H1 (cell line): ENCODE data around the gene ZNF652. TPM values are rescaled to one million over a fixed set of nuclear protein-coding genes. Genes with fewer than 3 reads are reported as not detected.

Experiments used
- CTCF ChIA-PET: fragments of 300-600 bp; sonication (Branson Sonifier 250); formaldehyde crosslinking; loops from one replicate; lab custom pipeline; 2021; ENCODE audit not compliant: partially characterized antibody; lab: Charles Lee
- POLR2A ChIA-PET: fragments of 300-600 bp; sonication (Branson Sonifier 250); formaldehyde crosslinking; loops from one replicate; lab custom pipeline; 2021; ENCODE audit warnings: inconsistent platforms; ENCODE audit not compliant: partially characterized antibody; lab: Charles Lee
- DNase-seq, 2 experiments: peaks; one replicate each; pipeline versions ENCODE4 v3.0.0 to v3.0.0-alpha.2; 2010 to 2022; ENCODE audit warnings: low spot score in 2 of 2, low read depth in 1 of 2, mixed read lengths in 1 of 2
- FAIRE-seq: peaks from 2 replicates; lab custom pipeline; 2011; peaks lifted over from hg19 to GRCh38; lab: Jason Lieb, UNC
- H2AFZ ChIP-seq: 2 replicates; pipeline ENCODE4 v1.8.1; 2012; ENCODE audit warnings: low read length, inconsistent platforms
- H2AK5ac ChIP-seq: 2 replicates; pipeline ENCODE4 v1.6.1; 2013; ENCODE audit warnings: low read depth, low read length
- H2BK120ac ChIP-seq: replicated peaks from 2 replicates; pipeline ENCODE3; 2013; ENCODE audit warnings: low read depth, low read length, inconsistent platforms
- H2BK12ac ChIP-seq: 2 replicates; pipeline ENCODE4 v1.6.1; 2013; ENCODE audit warnings: low read depth, low read length
- H2BK15ac ChIP-seq: 2 replicates; pipeline ENCODE4 v1.6.1; 2013; ENCODE audit warnings: low read length
- H2BK20ac ChIP-seq: 2 replicates; pipeline ENCODE4 v1.6.1; 2013; ENCODE audit warnings: low read length
- H2BK5ac ChIP-seq: 2 replicates; pipeline ENCODE4 v1.6.1; 2013; ENCODE audit warnings: low read depth, low read length
- H3K14ac ChIP-seq: 2 replicates; pipeline ENCODE4 v1.6.1; 2013; ENCODE audit warnings: inconsistent platforms; ENCODE audit not compliant: insufficient read length
- H3K18ac ChIP-seq: 2 replicates; pipeline ENCODE4 v1.6.1; 2013; ENCODE audit warnings: low read length; ENCODE audit errors: extremely low read depth
- H3K23ac ChIP-seq: 2 replicates; pipeline ENCODE4 v1.6.1; 2013; ENCODE audit warnings: inconsistent platforms; ENCODE audit not compliant: insufficient read length
- H3K23me2 ChIP-seq: 2 replicates; pipeline ENCODE4 v1.6.1; 2013; ENCODE audit warnings: low read depth, low read length
- H3K27ac ChIP-seq: 2 replicates; pipeline ENCODE4 v1.6.1; 2011; ENCODE audit warnings: low read depth, low read length, inconsistent platforms
- H3K27me3 ChIP-seq, 4 experiments: replicated peaks in 1 of 4; 1 replicate in 1 of 4; 2 replicates in 3 of 4; pipeline versions ENCODE4 v1.6.1 to v1.8.1; 2011 to 2013; ENCODE audit warnings: low read length in 3 of 4, mild to moderate bottlenecking in 3 of 4, inconsistent platforms in 2 of 4, mixed read lengths in 2 of 4, moderate library complexity in 1 of 4; ENCODE audit not compliant: control insufficient read depth in 3 of 4, insufficient read depth in 3 of 4; ENCODE audit errors: extremely low read depth in 1 of 4
- H3K36me3 ChIP-seq, 4 experiments: 2 replicates each; pipeline versions ENCODE4 v1.6.1 to v1.8.1; 2011 to 2013; ENCODE audit warnings: mild to moderate bottlenecking in 4 of 4, low read length in 3 of 4, moderate library complexity in 2 of 4, control low read depth in 1 of 4, inconsistent platforms in 1 of 4; ENCODE audit not compliant: insufficient read depth in 4 of 4, control insufficient read depth in 2 of 4
- H3K4ac ChIP-seq: replicated peaks from 2 replicates; pipeline ENCODE3; 2013; ENCODE audit warnings: low read length, low read depth, mixed read lengths, inconsistent platforms; ENCODE audit not compliant: insufficient read length
- H3K4me1 ChIP-seq, 4 experiments: replicated peaks in 1 of 4; 1 replicate in 1 of 4; 2 replicates in 3 of 4; pipeline versions ENCODE4 v1.6.1 to v1.8.1; 2011 to 2013; ENCODE audit warnings: low read length in 3 of 4, inconsistent platforms in 2 of 4, mixed read lengths in 1 of 4; ENCODE audit not compliant: insufficient read depth in 4 of 4, control insufficient read depth in 3 of 4
- H3K4me2 ChIP-seq, 2 experiments: 2 replicates each; pipeline versions ENCODE4 v1.6.1 to v1.8.1; 2011 to 2013; ENCODE audit warnings: low read depth in 2 of 2, low read length in 2 of 2, control low read depth in 1 of 2, inconsistent platforms in 1 of 2, mild to moderate bottlenecking in 1 of 2; ENCODE audit not compliant: insufficient read depth in 1 of 2
- H3K4me3 ChIP-seq, 4 experiments: fragments of 200-600, 300-600 bp in 1 of 4; sonication (generic), shearing (Covaris generic), sonication (Bioruptor Twin) in 1 of 4; 2 replicates each; pipeline versions ENCODE4 v1.5.1 to v1.8.1; 2011 to 2016; ENCODE audit warnings: low read length in 4 of 4, low read depth in 3 of 4, control low read depth in 2 of 4, inconsistent platforms in 2 of 4, mild to moderate bottlenecking in 2 of 4, mixed read lengths in 1 of 4, moderate library complexity in 1 of 4; ENCODE audit not compliant: insufficient read depth in 2 of 4; ENCODE audit errors: extremely low read depth in 1 of 4
- H3K56ac ChIP-seq: replicated peaks from 2 replicates; pipeline ENCODE3; 2013; ENCODE audit warnings: low read depth, mild to moderate bottlenecking, mixed read lengths, low read length, inconsistent platforms; ENCODE audit not compliant: insufficient read length
- H3K79me1 ChIP-seq: 2 replicates; pipeline ENCODE4 v1.6.1; 2013; ENCODE audit warnings: low read depth, low read length, control low read depth
- H3K79me2 ChIP-seq, 2 experiments: 2 replicates each; pipeline versions ENCODE4 v1.6.1 to v1.8.1; 2012 to 2013; ENCODE audit warnings: low read length in 2 of 2, mild to moderate bottlenecking in 2 of 2, inconsistent platforms in 1 of 2; ENCODE audit not compliant: insufficient read depth in 2 of 2, control insufficient read depth in 1 of 2
- H3K9ac ChIP-seq, 4 experiments: replicated peaks in 1 of 4; 1 replicate in 1 of 4; 2 replicates in 3 of 4; pipeline versions ENCODE4 v1.6.1 to v1.8.1; 2011 to 2013; ENCODE audit warnings: low read depth in 3 of 4, low read length in 3 of 4, control low read depth in 2 of 4, mild to moderate bottlenecking in 2 of 4, moderate library complexity in 2 of 4, inconsistent platforms in 1 of 4; ENCODE audit errors: extremely low read depth in 1 of 4
- H3K9me3 ChIP-seq, 2 experiments: 2 replicates each; pipeline versions ENCODE4 v1.6.1 to v1.8.1; 2012 to 2013; ENCODE audit warnings: mild to moderate bottlenecking in 2 of 2, moderate library complexity in 2 of 2, control low read depth in 1 of 2, inconsistent platforms in 1 of 2, low read depth in 1 of 2, low read length in 1 of 2, mixed read lengths in 1 of 2; ENCODE audit not compliant: insufficient read depth in 2 of 2
- H4K20me1 ChIP-seq, 2 experiments: replicated peaks in 1 of 2; 2 replicates each; pipeline versions ENCODE3 to v1.8.1; 2011 to 2013; ENCODE audit warnings: inconsistent platforms in 2 of 2, low read length in 2 of 2, mild to moderate bottlenecking in 1 of 2; ENCODE audit not compliant: insufficient read depth in 2 of 2, control insufficient read depth in 1 of 2
- H4K5ac ChIP-seq: 2 replicates; pipeline ENCODE4 v1.6.1; 2013; ENCODE audit warnings: low read length, low read depth, mixed read lengths, inconsistent platforms; ENCODE audit not compliant: insufficient read length
- H4K8ac ChIP-seq: 2 replicates; pipeline ENCODE4 v1.8.0; 2013; ENCODE audit warnings: mild to moderate bottlenecking, moderate library complexity, low read length, inconsistent platforms; ENCODE audit not compliant: insufficient read depth; ENCODE audit errors: extremely low read depth
- H4K91ac ChIP-seq: replicated peaks from 2 replicates; pipeline ENCODE3; 2013; ENCODE audit warnings: low read length, mixed read lengths, inconsistent platforms; ENCODE audit not compliant: insufficient read length
- ASH2L ChIP-seq: fragments of 200-600, 300-600 bp; sonication (generic); IDR thresholded peaks from one replicate; pipeline ENCODE4 v1.7.1; 2017; ENCODE audit warnings: low read length
- BCL11A ChIP-seq, 2 experiments: IDR thresholded peaks; one replicate each; pipeline ENCODE4 v1.6.1; 2011; ENCODE audit warnings: low read depth in 2 of 2, low read length in 2 of 2, mild to moderate bottlenecking in 2 of 2
- EZH2 ChIP-seq: fragments of 200-600 bp; sonication (generic); IDR thresholded peaks from 2 replicates; pipeline ENCODE4 v1.7.1; 2012; ENCODE audit warnings: low read depth, mild to moderate bottlenecking, moderate library complexity, low read length, inconsistent platforms; ENCODE audit not compliant: severe bottlenecking
- HDAC2 ChIP-seq, 2 experiments: fragments of 300-600 bp in 1 of 2; sonication (generic) in 1 of 2; IDR thresholded peaks; 2 replicates each; pipeline ENCODE4 v1.6.1; 2011 to 2012; ENCODE audit warnings: low read depth in 2 of 2, low read length in 2 of 2, mild to moderate bottlenecking in 2 of 2, moderate library complexity in 2 of 2, borderline replicate concordance in 1 of 2, inconsistent platforms in 1 of 2
- JUN ChIP-seq: IDR thresholded peaks from 2 replicates; pipeline ENCODE4 v1.6.1; 2011; ENCODE audit warnings: low read depth, mild to moderate bottlenecking, improper control_type of control experiment, low read length
- PHF8 ChIP-seq: fragments of 200-600 bp; sonication (generic); conservative IDR thresholded peaks from 2 replicates; pipeline ENCODE4 v1.7.1; 2012; ENCODE audit warnings: low read depth, mild to moderate bottlenecking, inconsistent platforms, low read length, moderate library complexity
- POLR2A ChIP-seq, 2 experiments: IDR thresholded peaks; 1 replicate in 1 of 2; 2 replicates in 1 of 2; pipeline ENCODE4 v1.6.1; 2011; ENCODE audit warnings: low read depth in 2 of 2, low read length in 2 of 2, mild to moderate bottlenecking in 2 of 2; ENCODE audit errors: control extremely low read depth in 1 of 2
- YY1 ChIP-seq: IDR thresholded peaks from 2 replicates; pipeline ENCODE4 v1.6.1; 2011; ENCODE audit warnings: low read depth, mild to moderate bottlenecking, low read length
- WGBS, 2 experiments: shearing (Covaris generic) in 1 of 2; methylation state at CpG; one replicate each; pipeline versions ENCODE4 v1.1.6 to v1.1.7; 2013 to 2015; ENCODE audit warnings: low lambda C conversion rate in 2 of 2, mixed read lengths in 2 of 2, inconsistent platforms in 1 of 2, low coverage in 1 of 2, missing lambda C conversion rate in 1 of 2; ENCODE audit not compliant: insufficient replicate concordance in 2 of 2, insufficient coverage in 1 of 2, insufficient read length in 1 of 2; ENCODE audit errors: extremely low coverage in 1 of 2, missing lambda C conversion rate in 1 of 2; 5-methylcytosine and 5-hydroxymethylcytosine counted together
- polyA plus RNA-seq, 7 experiments: library from polyadenylated mRNA; depleted of rRNA in 3 of 7; stranded (reverse) in 5 of 7; unstranded in 2 of 7; fragments of >200 nt in 5 of 7; fragments of 200-250 nt in 2 of 7; gene quantifications; 1 replicate in 5 of 7; 2 replicates in 1 of 7; 4 replicates in 1 of 7; pipeline versions ENCODE4 v1.2.1 to v1.2.3, GENCODE V29; 2011 to 2013; ENCODE audit warnings: missing spikeins in 2 of 7, mixed read lengths in 2 of 7
- total RNA-seq: library from RNA; stranded (reverse); fragmentation: NEBNext Ultra II Directional; extraction: Animal tissue kit (Norgen Biotek cat#: 25700); gene quantifications from 2 replicates; pipeline ENCODE4 v1.2.1, GENCODE V29; 2021
- TF ChIP-seq, protein P1 (sequence below): IDR thresholded peaks from 2 replicates; pipeline ENCODE4 v1.6.1; 2012; ENCODE audit warnings: low read length, inconsistent platforms

The ZNF652 gene
- total and polyA plus RNA-seq, 2 of the 8 experiments (the other 6 are each of a cell fraction or from before 2014, with no cell fraction given) = 13.5 to 39.6 TPM

DNA sequence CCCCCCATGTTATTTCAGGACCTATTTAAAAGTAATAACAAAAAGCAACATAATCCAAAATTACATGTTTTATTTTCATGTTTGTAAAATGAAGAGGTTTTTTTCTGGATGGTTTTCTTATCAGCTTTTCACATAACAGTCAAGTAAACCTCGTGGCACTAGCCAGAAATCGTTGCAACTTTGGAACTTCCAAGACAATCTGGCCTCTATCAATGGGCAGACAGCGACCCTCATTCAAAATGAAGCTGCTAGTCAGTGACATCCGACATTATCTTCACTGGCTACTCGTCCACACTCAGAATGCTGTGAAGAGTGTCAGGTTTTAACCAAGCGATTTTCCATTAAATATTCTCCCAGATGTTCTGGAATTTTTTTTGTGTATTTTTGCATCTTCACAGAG, 22.7 kb downstream of the ZNF652 start:
- Histone ChIP-seq H2BK20ac (no peak overlapping the region), H3K4me2 (no peak overlapping the region), H3K79me1 (no peaks in the 10 kb centered on the region; the same call in 1 of the 2 replicates), H3K36me3 (no peaks in the 10 kb centered on the region), H4K20me1 (no peaks in the 10 kb centered on the region), H2BK12ac (no peak overlapping the region), H4K91ac (no peak overlapping the region), H3K4me3 (no peak overlapping the region), H3K9ac (no peak overlapping the region), H4K5ac (no peak overlapping the region), H2BK120ac (no peak overlapping the region), H3K23ac (no peak overlapping the region), H3K79me2 (peaks cover 0 to 66% of the 10 kb centered on the region in 2 experiments; a peak in 2 of 4 replicates), H2AFZ (no peak overlapping the region), H4K8ac (peak overlapping the region; percentile 71; the same call in 1 of the 2 replicates), H3K56ac (no peak overlapping the region), H2AK5ac (no peak overlapping the region), H2BK15ac (no peak overlapping the region), H3K14ac (no peak overlapping the region), H3K9me3 (no peaks in the 10 kb centered on the region), H2BK5ac (no peak overlapping the region), H3K18ac (no peak overlapping the region), H3K4ac (no peak overlapping the region), H3K27ac (no peak overlapping the region), H3K4me1 (no peaks in the 10 kb centered on the region), H3K23me2 (no peaks in the 10 kb centered on the region), H3K27me3 (no peaks in the 10 kb centered on the region)
- DNase-seq = no peak
- ChIA-PET POLR2A (interaction anchor here (0.6 to 1.3 kb wide), 2 partner anchors 22 to 25 kb away, joined by 3 to 4 read pairs; no protein-coding TSS in a partner anchor), CTCF (interaction anchor here (0.7 to 2.6 kb wide), 5 partner anchors 24 to 1339 kb away, joined by 3 to 10 read pairs (median 3); no protein-coding TSS in a partner anchor)
- WGBS, 2 experiments = 87% methylated on average over 6 of the region's 6 CpGs; no CpG with 5 or more reads in 1 of the 2 experiments
- no peak for FAIRE-seq
- TF ChIP-seq PHF8 (no peak), YY1 (no peak), BCL11A (IDR thresholded peaks at IDR 0.05; ENCODE audit: low read depth in 2 of 2, low read length in 2 of 2) (no peak), JUN (no peak), HDAC2 (IDR thresholded peaks at IDR 0.05; ENCODE audit: borderline replicate concordance in 1 of 2, low read depth in 2 of 2, low read length in 2 of 2) (no peak), POLR2A (IDR thresholded peaks at IDR 0.05; ENCODE audit: control extremely low read depth in 1 of 2, low read depth in 2 of 2, low read length in 2 of 2) (no peak), EZH2 (no peak), ASH2L (no peak)
- TF ChIP-seq, protein P1, sequence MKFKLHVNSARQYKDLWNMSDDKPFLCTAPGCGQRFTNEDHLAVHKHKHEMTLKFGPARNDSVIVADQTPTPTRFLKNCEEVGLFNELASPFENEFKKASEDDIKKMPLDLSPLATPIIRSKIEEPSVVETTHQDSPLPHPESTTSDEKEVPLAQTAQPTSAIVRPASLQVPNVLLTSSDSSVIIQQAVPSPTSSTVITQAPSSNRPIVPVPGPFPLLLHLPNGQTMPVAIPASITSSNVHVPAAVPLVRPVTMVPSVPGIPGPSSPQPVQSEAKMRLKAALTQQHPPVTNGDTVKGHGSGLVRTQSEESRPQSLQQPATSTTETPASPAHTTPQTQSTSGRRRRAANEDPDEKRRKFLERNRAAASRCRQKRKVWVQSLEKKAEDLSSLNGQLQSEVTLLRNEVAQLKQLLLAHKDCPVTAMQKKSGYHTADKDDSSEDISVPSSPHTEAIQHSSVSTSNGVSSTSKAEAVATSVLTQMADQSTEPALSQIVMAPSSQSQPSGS = no peak
